ENCODE results near the gene REEP3.
"Not testable (repeated sequence)": the region's sequence is repeated elsewhere in the genome, so short reads cannot be mapped to it uniquely, and the experiment has no call there.

Gene REEP3

GRCh38 chr10:63520500-63521415, at the start of gene REEP3:
TSS of gene REEP3 (plus strand) at chr10:63521401. CDS start at chr10:63521546, 145 bp downstream.
- peak; percentile 26 for DNase-seq (ENCODE audit: low spot score)

DNA sequence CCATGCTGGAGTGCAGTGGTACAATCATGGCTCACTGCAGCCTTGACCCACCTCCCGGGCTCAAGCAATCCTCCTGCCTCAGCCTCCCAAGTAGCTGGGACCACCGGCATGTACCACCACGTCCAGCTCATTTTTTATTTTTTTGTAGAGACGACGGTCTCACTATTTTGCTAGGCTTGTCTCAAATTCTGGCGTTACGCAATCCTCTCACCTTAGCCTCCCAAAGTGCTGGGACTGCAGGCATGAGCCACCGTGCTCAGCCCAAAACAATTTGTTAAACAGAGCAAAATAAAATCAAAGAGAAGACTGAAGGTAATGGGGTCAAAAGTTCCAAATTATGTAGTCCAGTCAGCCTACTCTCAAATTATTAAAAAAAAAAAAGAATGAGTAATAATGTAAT, 46.7 kb upstream of the REEP3 start:
- no peak for DNase-seq (ENCODE audit: low spot score)

- DNase-seq (ENCODE audit: low spot score), result no peak
These were observed 43.3 kb upstream of the REEP3 start for GRCh38 chr10:63477927-63478326.

GRCh38 chr10:63478564-63478963, 42.6 kb upstream of the REEP3 start:
- DNase-seq (ENCODE audit: low spot score), result no peak

DNA sequence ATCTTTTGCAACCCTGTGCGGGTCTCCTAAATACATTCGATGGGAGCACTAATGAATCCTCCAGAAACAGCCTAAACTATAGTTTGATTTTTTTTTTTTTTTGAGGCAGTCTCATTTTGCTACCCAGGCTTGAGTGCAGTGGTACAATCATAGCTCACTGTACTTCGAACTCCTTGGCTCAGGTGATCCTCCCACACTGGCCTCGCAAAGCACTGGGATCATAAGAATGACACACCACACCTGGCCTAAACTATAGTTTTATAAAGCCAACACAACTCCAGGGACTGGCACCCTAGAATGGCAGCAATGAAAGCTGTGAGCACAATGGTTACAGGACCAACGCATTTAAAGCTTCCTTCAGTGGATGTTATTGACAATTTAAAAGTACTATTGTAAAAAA, 41.0 kb upstream of the REEP3 start:
- no peak for DNase-seq (ENCODE audit: low spot score)

GRCh38 chr10:63481815-63482421, 39.3 kb upstream of the REEP3 start:
- DNase-seq (ENCODE audit: low spot score), result no peak

GRCh38 chr10:63483983-63484382, 37.2 kb upstream of the REEP3 start:
- no peak for DNase-seq (ENCODE audit: low spot score)

GRCh38 chr10:63487990-63488389, 33.2 kb upstream of the REEP3 start:
- DNase-seq (ENCODE audit: low spot score), result no peak

DNA sequence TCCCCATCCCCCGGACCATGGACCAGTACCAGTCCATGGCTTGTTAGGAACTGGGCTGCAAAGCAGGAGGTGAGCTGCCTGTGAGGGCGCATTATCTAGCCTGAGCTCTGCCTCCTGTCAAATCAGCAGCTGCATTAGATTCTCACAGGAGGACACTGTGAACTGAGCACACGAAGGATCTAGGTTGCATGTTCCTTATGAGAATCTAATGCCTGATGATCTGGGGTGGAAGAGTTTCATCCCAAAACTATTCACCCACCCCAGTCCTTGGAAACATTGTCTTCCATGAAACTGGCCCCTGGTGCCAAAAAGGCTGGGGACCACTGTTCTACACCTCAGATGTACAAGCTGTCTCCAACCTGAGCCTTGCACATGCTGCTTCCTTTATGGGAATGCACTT, 31.4 kb upstream of the REEP3 start:
- no peak for DNase-seq (ENCODE audit: low spot score)

DNA sequence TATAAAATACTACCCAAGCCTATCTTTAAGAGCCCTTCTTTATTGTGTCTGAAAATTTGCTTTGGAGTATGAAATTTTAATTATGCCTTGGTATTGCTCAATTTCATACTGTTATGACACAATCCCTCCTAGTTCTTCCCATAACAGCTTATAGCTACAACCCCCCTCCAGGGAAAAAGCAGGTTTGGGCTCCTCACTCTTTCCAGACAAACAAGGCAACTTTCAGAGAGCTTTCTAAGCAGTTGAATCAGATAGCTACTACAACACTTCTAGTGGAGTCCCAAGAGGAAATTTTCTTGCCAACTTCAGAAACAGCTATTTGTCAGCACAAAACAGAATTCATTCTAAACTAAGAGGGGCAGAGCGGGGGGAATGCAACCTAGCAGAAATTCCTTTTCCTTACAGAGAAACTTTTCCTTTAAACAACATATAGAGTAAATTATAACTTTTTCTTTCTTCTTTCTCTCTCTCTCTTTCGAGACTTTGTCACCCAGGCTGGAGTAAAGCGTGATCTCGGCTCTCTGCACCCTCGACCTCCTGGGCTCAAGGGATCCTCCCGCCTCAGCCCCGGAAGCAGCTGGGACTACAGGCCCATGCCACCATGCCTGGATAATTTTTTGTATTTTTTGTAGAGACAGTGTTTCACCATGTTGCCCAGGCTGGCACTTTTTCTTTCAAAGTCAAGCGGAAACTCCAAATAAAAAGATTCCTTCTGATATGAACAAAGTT, 29.4 kb upstream of the REEP3 start:
- no peak for DNase-seq (ENCODE audit: low spot score)

DNA sequence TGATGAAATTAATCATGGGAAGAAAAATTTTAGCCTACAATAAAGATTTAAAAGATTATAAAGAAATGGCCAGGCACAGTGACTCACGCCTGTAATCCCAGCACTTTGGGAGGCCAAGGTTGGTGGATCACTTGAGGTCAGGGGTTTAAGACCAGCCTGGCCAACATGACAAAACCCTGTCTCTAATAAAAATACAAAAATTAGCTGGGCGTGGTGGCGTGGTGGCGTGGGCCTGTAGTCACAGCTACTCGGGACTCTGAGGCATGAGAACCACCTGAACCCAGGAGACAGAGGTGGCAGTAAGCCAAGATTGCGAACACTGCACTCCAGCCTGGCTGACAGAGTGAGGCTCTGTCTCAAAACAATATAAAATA, 28.9 kb upstream of the REEP3 start:
- DNase-seq (ENCODE audit: low spot score), result not testable (repeated sequence)

GRCh38 chr10:63493004-63493403, 28.2 kb upstream of the REEP3 start:
- no peak for DNase-seq (ENCODE audit: low spot score)

DNA sequence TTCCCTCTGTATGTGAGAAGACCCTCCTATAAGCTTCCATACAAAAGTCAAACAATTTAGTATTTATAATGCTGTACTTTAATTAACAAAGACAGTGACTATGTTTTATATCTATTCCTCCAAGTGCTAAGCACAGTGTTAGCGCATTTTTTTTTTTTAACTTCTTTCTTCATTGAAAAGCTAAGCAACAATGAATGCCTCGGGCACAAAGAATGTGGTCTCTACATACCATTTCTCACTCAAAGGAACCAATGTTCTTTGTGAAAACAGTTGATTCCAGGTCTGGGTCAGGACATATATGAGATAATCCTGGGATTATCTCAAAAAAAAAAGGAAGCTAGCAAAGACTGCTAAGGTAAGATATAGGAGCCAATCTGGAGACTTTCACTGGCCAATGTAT, 26.2 kb upstream of the REEP3 start:
- no peak for DNase-seq (ENCODE audit: low spot score)

DNA sequence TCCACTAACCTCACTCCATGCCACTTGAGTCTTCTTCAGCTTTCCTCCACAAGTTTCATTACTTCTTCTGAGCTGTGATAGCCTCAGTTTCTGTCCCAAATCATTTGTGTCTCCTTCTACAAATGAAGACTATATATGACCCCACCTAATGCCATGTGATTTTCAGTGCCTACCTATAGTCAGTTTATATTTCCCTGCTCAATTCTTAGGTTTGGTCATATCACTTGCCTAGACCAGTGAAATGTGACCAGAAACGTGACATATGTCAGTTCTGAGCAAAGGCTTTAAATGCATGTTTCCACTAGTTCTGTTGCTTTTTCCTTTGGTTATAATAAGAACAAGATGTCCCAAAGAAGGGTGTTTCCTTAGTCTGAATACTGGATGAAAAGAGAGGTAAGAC, 24.6 kb upstream of the REEP3 start:
- no peak for DNase-seq (ENCODE audit: low spot score)

DNA sequence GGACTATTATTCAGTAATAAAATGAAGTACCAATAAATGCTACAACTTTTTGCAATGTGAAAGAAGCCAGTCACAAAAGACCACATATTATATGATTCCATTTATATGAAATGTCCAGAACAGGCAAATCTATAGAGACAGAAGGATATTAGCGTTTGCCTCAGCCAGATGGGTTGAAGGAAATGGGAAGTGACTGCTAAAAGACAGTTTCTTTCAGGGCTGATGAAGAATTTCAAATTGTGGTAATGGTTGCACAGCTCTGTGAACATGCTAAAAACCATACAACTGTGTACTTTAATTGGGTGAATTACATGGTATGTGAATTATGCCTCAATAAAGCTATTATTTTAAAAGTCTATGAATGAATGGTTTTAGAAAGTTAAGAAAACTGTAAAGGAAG, 23.9 kb upstream of the REEP3 start:
- DNase-seq (ENCODE audit: low spot score), result no peak

- DNase-seq (ENCODE audit: low spot score), result no peak
These were observed 22.5 kb upstream of the REEP3 start for GRCh38 chr10:63498665-63499064.

DNA sequence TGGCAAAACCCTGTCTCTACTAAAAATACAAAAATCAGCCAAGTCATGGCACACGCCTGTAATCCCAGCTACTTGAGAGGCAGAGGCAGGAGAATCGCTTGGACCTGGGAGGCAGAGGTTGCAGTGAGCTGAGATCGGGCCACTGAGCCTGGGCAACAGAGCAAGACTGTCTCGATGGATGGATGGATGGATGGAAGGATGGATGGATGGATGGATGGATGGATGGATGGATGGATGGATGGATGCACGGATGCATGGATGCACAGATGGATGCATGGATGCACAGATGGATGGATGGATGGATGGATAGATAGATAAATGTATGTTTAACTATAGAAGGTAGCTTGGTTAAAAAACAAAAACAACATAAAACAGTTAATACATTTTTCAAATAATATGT, 20.6 kb upstream of the REEP3 start:
- not testable (repeated sequence) for DNase-seq (ENCODE audit: low spot score)

DNA sequence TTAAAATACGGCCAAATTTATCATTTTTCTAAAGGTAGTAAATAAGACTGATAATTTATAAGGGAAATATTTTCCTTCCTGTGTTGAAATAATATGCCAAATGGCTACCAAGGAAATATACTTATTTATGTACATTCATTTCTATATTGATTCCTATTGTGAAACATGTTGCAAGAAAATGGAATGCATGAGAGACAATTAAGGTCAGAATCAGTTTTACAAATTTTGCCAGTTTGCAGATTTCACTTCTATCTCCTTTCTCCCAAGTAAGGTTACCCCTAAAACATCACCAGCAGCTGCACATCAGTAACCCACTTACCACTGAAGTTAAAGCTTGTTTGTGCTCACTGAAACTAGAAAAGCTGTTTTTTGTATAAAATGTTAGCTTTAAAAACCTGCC, 19.2 kb upstream of the REEP3 start:
- no peak for DNase-seq (ENCODE audit: low spot score)

- DNase-seq (ENCODE audit: low spot score), result no peak
These were observed 18.4 kb upstream of the REEP3 start for GRCh38 chr10:63502832-63503231.

DNA sequence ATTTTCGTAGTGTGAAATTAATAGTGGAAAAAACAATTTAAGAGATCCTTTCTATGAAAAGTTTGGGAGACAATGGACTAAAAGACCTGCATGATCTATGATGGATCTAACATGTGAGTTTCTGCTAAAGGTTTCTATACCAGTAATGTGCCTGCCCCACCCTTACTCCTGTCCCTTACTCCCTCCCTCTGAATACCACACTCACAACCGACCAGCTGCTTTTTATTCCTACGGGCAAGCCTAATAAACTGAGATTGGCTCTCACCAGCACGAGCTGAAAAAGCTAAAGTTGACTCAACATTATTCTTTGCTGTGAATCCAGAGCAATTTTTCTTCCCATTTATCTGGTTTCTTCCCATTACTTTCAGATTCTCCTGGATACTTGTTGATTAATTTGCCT, 17.8 kb upstream of the REEP3 start:
- no peak for DNase-seq (ENCODE audit: low spot score)

DNA sequence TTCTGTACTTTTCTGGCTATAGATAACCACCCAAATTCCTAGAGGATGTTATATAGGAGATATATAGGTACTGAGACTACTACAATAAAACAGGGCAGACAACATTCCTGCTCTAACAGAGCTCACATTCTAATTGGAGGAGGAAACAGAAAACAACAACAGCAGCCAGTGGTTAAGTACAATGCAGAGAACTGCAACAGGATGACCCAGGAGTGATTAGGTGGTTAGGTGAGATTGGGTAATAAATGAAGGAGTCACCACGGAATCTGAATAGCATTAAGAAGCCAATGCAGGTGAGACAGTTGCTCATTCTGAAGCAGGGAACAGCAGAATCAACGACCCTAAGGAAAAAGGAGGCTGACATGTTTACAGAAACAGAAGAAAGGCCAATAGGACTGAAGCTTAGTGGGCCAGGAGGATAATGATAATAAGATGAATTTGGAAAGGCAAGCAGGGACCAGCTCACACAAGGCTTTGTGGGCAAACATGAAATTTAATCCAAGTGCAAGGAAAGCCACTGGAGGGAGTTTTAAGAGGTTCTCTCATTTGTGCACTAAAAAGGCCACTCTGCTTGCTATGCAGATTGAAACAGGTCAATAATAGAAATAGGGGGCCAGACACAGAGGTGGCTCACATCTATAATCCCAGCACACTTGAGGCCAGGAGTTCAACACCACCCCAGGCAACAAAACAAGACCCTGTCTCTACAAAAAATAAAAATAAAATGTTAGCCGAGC, 16.9 kb upstream of the REEP3 start:
- DNase-seq (ENCODE audit: low spot score), result no peak

- no peak for DNase-seq (ENCODE audit: low spot score)
These were observed 15.6 kb upstream of the REEP3 start for GRCh38 chr10:63505562-63505961.

Measured in CD4-positive, alpha-beta T cell treated with Interleukin-6 at 100 ng/mL for 8 hours (primary cell).